ENCODE data around the gene THSD4.

GRCh38 chr15:71562251-71562650 lies 447.0 kb downstream of the THSD4 start:
- TF ChIP-seq CTCF (conservative IDR thresholded peaks at IDR 0.05; ENCODE audit: low read length), result no peak
- TF ChIP-seq EZH2phosphoT487 (IDR thresholded peaks at IDR 0.05; ENCODE audit: borderline replicate concordance, low read depth, low read length), result no peak
